NCI-H2196 treated with DMSO at 0.1 percent for 48 hours (cell line): Measurements from ENCODE around the gene ZNF423.

Experiments used
- DNase-seq: peaks from one replicate; lab custom pipeline; 2025; ENCODE audit not compliant: unreplicated experiment; lab: John Stamatoyannopoulos, UW

ZNF423 gene

DNA sequence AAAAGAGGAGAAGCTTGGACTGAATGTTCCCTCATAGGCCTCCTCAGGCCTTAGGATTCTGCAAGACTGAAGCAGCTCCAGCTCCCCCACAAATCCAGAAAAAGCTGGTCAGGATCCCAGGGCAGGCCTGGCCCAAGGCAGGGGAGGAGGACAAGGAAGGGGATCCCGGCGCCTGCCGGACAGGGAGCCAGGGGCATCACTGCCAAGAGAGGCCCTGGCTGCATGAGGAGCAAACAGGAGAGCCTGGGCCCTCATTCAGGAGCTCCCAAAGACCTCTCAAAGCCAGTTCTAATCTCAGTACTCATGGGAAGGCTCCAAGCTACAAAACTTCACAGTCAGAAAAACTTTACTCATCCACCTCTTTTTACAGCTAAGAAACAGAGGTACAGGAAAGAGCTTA, 67.3 kb downstream of the ZNF423 start:
- no peak for DNase-seq

DNA sequence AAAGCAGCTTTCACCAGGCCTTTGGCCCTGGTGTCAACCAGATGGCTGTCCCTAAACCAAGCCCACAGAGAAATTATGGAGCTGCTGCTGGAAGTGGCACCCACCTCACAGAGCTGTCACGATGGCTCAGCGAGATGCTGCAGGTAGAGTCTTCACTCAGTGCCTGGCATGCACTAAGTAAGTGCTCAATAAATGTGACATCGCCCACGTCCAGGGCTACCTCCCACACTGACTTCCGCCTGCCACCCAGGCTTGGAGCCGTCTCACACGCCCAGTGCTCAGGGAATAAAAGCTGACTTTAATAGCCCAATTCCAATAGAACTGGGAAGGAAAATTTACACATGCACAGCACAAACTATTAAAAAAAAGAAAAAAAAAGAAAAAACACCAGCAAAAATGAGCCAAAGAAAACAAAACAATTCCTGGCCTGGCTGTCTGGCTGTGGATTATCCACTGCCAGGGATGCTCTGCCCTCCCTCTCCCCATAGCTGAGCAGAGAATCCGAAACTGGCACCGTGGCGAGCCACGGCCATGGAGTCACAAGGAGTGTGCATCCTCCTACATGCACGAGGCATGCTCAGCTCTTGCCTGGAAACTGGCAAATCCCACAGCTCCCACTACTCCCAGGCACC, 68.9 kb downstream of the ZNF423 start:
- DNase-seq, result no peak

DNA sequence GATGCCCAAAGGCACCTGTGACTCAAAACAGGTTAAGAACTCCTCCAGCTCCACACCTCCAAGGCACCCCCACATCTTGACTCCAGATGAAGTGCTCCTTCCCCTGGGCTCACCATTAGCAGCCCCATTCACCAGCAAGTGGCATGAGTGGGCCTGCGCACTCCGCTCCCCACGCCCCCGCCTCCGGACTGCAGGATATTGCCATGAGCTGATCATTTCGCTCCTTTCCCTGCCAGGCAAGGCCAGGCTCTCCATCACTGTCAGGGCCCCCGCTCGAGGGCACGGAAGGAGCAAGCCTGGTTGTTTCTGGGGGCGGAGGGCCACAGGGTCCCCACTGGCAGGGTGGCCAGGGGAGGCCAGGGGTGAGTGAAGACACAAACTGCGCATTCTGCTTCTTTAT, 69.9 kb downstream of the ZNF423 start:
- no peak for DNase-seq

DNA sequence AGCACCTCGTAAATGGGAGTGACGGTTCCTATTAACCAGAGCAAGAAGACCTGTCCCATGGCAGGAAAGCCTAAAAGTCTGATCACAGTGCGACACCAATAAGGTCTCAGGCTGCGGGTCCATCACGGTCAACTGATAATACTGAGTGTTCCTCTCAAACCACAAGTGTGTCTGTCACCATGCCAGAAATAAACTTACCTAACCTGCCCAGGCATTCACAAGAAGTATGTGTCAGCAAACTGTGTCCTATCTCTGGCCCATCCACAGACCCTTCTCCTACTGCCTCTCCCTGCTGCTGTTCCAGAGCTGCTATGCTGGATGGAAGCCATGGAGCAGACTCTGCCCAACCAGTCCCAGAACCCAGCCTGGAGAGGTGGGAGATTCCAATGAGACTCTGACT, 73.5 kb downstream of the ZNF423 start:
- DNase-seq, result no peak

DNA sequence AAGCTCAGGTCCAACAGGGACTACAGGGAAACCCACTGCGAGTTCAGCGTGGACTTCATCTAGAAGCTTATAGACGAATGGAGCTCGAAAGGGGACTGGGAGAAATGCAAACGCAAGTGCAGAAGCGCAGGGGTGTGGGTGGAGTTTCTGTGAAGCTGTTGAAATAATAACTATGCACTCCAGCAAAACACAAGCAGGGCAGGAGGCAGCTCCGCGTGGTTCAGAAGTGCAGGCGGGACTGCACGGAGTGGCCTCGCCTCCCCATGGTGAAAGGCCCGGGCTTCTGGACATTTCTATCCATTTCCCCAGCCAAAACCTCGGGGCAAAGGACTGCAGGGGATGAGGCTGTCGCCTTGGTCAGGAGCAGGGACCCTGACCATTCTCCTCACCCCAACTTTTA, 74.5 kb downstream of the ZNF423 start:
- no peak for DNase-seq

DNA sequence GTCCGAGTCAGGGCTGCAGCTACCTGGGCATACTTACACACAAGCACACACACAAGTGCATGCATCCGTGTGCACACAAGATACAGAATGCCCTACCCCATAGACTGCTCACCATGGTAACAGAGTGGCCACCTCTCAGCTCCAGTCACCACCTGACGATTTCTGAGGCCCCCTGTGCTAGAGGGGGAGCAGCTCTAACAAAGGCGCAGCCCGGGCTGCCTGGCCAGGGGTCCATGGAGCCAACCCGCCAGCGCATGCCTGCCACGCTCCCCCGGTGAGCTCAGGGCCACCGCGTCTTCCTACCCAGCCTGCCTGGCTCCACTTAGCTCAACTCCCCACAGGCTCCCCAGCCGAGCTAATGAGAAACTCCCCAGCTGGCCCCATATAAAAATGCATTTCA, 75.5 kb downstream of the ZNF423 start:
- no peak for DNase-seq

DNA sequence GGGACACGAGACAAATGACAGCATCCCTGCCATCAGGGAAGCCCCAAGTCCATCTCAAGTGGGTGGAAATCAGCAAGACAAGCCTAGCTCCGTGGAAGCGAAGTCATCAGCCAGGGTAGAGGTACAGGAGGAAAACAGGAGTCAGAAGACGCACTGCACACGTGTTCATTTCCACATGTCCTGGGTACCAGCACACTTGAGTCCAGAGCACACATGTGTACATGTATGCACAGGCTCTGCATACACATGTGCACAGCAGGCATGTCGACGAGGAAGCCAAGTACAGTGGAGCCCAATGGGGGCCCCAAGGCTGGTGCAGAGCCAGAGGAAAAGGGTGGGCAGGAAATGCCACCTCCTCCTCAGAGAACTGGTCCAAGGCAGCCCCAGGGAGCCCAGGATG, 75.9 kb downstream of the ZNF423 start:
- DNase-seq, result no peak

DNA sequence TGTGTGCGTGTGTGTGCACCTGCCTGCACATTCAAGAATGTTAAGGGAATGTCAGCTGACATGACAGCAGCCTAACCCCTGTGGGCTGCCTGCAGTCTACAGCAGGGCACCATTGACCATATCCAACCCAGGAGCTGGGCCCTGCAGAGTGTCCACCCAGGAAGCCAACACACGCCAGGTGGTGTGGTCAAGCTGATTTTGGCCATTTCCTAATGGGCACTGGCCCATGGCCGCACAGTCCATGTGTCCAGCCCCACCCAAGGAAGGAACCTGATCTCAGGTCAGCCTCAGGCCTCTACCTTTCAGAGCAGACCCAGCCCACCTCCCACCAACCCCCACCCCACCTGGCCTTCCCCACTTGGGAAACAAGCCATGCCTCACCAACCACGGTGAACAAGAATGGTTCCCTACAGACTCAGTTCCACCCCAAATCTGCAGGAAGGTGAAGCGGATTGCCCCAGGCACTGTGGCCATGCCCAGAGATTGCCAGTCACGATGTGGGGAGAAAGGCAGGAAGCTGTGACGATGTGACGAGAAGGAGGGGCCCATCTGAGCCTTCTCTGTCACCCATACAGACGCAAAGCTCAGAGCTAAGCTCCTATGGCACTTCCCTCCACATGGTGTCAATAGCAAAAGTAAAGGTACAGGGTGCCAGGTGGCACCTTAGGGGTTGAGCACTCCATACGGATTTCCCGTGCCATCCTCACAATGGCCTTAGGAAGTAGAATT, 77.5 kb downstream of the ZNF423 start:
- DNase-seq, result no peak

DNA sequence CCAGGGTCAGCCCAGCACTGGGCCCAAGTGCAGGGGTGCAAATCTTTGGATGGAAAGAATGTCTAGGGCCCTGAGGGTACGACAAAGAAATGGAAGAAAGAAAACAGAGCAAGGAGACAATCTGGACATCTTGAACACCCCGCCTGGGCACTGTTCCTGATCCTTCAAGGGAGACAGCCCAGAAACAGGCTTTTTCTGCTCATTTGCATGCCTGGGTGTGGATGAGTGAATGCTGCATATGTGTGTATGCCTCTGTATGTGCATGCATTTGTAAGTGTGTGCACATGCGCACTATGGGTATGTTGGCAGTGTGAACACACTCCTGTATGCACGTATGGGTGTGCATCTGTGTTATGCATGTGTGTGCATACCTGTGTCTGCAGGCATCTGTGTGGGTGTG, 79.2 kb downstream of the ZNF423 start:
- no peak for DNase-seq

DNA sequence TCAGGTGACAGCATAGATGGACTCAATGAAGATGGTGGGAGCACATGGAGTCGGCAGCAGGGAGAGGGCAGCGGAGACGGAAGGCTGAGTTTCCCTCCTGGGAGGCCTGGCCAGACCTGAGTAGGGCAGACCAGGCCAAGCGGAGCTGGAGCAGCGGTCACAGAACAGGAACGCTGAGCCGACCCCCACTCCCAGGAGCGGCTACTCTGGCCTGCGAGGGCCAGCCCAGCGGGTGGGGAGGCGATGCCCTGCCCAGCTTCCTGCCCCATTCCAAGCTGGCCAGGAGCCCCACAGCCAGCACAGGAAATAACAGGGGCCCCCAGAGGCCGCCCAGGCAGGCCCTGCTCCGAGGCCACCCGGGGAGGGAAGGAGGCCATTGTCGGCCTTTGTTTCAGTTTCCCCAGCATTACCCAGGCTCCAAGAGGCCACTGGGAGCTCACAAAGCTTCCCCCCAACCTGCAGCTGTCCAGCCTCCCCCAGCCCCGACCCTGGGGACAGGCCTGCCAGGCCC, 79.8 kb downstream of the ZNF423 start:
- DNase-seq, result no peak

DNA sequence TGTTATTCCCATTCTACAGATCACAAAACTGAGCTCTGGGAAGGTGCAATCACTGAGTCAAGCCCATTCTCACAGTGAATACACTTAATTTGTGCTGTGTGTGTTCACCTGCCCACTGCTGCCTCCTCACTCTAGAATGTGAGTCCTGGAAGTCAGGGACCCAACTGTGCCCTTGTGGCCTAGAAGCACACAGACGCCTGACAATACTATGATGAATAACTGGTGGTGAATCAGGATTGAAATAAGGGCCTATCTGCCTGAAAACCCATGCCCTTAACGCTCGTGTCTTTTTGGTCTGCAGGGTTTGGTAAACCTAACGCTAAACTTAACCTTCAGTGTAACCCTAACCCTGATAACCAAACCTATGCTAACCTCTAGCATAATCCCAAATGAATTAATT, 80.3 kb downstream of the ZNF423 start:
- no peak for DNase-seq

DNA sequence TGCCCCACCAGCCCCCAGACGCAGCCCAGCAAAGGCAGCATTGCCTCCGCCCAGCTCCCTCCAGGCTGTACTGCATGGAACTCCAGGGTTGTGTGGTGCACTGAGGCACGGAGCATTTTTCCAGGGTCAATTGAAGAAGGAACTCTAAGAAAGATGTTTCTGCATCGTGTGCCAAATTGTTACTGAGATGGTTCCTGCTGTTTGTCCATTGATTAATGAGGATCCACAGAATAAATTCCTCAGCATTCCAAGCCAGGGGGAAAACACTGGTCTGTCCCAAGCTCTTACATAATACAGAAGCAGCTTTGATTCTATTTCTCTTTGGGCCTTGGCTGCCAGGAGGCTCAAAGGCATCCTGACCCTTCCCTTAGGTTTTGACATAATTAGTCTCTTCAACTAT, 80.9 kb downstream of the ZNF423 start:
- no peak for DNase-seq

DNA sequence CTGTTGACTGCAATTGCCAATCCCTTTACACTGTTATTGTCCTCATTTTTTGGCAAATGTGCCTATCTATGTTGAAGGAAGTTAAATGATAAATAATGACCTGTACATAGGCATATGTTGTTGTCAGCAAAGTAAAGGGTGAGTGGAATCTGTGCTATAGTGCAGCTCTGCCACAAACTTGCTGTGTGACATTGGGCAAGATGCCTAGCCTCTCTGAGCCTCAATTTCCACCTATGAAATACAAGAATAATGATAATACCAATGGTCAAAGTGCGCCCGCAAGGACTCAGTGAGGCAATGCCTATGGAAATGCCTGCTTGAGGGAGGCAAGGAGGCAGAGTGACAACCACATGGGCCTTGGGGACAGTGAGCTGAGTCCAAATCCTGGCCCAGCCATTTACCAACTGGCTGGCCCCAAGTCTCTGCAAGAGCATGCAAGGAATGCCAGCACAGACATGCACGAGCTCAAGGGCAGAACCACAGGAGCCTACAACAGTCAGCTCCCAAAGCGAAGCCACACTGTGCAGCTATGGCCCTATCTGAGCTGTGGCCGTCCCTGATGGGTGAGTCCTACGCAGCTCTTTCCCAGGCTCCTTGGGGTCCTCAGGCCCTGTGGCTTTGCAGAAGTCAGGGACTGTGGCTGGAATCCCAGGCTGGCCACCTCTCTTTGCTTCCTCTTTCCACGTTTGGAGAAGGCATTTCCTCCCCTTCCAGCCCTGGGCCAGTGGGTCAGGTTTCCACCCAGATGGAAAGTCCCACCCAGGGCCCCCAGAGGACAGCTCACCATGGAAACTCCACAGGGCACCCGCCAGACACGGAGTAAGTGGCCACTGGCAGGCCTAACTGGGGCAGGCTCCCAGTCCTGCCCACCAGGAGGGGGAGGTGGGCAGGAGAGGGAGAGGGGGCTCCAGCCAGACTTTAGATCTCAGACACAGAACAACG, 82.1 kb downstream of the ZNF423 start:
- DNase-seq, result no peak

DNA sequence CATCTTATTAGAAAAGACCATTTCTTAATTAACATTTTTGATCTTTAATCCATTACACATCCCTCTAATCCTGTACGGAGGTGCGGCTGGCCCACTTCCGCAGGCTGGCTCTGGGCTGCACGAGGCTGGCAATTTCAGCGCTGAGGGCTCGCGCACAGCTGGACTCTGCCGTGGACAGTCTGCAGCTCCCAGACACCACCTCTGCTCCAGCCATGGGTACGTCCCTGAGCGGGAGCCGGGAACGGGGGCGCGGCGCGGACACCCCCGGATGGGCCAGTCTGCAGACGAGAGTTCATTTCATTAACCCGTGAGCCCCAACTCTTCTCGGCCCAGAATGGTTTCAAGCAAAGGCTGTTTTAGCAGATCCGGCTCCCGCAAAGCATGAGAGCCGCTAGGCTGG, 87.9 kb downstream of the ZNF423 start:
- no peak for DNase-seq

DNA sequence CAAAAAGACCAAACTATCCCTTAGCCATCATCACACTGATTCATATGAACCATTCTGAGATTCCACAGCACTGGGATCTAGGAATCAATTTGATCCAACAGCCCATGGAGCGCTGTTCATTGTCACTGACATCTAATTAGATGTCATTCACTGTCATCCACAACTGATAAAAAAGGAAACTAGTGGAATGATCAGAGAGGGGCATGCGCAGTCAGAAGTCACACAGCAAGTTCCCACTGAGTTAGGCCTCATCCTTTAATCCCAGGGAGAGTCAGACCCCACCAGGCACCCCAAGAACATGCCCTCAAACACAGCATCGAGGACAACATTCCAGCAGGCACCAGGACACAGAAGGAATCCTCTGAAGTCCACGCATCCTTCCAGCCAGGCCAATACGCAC, 88.5 kb downstream of the ZNF423 start:
- no peak for DNase-seq

DNA sequence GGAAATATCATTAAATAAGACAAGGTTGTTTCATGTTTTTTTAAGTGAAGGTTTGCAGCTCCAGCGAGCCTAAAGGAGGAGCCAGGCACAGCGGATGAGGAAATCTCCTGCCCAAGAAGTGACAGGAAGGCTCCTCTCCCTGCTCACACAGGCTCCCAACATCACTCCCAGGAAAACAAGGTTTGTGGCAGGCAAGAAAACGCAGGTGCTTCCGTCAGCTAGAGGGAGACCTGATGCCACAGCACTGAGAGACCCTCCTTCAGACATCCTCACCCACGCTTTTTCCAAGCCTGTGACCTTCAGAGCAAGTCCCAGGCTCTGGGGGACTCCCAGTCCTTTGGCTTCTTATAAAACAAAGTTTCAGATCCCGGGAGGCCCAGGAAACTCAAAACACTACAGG, 89.7 kb downstream of the ZNF423 start:
- DNase-seq, result no peak

DNA sequence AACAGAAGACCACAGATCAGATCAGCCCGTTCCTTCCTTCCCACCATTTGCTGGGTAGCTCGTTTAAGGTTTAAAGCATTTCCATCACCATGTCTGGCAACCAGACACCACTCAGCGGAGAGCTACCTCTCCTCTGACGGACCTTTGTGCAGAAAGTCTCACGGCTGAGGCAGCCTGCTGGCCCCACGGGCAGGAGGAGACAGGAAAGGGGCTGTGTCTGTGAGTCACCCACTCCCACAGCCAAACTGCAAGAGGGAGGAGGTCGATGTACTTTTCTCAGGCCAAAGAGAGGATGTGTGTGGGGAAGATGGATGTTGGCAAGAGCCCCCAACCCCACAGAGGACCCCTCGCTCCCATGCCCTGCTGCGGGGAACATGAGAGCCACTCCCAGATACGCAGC, 92.1 kb downstream of the ZNF423 start:
- no peak for DNase-seq

DNA sequence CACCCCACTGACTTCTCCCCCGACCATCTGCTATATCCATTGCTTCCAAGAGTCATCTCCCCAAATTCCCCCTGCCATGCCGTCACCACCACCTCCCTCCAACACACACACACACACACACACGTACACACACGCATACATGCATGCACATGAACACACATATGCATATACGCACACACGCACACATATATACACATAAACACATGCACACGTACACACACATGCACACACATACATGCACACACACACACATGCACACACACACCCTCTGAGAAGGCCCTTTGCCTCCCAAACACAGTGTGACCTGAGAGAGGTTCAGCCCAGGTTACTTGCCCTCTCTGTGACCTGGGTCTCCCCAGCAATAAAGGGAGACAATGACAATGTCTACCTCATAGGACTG, 95.1 kb downstream of the ZNF423 start:
- no peak for DNase-seq

DNA sequence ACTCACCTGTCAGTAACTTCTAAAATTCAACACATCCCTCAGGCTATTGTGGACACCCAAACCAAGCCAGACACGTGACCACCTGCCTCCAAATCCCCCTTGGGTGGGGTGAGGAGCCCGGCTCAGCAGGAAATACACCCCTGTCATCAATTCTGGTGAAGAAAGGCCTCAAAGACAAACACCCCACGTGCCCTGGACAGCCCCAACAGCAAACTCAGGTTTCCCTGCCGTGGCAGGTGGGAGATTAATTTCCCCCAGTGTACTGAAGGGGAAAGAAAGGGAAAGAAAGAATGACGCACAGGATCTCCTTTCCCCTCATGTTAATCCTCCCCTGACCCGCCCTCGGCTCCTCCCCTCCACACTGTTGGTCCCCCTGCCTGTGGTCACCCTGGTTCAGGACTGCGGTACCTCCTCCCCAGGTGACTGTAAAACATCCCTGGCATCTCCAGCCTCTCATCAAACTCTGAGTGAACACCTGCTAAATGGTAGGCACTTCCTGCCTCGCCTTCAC, 98.3 kb downstream of the ZNF423 start:
- no peak for DNase-seq

DNA sequence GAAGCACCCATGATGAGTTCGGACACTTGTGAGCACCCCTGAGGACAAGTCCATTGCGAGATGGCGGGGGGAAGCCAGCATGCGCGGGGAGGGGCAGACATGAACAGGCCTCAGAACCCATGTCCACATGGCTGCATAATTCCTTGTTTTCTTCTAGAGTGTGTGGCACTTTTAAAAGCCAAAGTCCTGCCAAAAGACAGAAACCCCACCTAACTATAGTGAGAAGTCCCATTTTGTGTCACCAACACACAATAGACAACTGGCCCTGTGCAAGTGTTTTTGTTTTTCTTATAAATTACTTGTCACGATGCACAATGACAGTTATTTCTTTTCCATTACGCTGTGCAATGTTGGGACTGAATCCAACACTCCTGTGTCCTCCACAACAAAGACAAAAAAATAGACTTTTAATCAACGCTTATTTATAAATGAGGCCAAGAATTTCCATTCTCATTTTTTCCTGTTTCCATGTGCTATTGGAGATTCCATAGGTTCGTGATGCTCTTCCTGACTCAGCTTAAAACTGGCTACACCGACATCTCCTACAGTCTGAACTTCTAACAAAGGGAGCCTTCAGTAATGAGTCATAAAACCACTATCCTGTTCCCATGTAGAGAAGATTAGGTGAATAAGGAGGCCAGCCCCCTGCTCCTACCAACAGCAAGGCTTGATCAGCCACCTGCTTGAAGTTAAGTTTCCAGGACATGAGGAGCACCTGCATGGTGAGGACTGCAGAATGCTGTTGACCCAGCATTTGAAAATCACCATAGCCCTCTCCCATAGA, 98.9 kb downstream of the ZNF423 start:
- no peak for DNase-seq
